ENCODE results near the gene PCDHGA12. TPM values are rescaled to one million over a fixed set of nuclear protein-coding genes. Genes with fewer than 3 reads are reported as not detected.

The PCDHGA12 gene
- total RNA-seq, 3 donors from 2014 or later (not counting 1 experiment from before 2014, with no cell fraction given), result 0.35 to 1.1 (median 0.75) TPM

DNA sequence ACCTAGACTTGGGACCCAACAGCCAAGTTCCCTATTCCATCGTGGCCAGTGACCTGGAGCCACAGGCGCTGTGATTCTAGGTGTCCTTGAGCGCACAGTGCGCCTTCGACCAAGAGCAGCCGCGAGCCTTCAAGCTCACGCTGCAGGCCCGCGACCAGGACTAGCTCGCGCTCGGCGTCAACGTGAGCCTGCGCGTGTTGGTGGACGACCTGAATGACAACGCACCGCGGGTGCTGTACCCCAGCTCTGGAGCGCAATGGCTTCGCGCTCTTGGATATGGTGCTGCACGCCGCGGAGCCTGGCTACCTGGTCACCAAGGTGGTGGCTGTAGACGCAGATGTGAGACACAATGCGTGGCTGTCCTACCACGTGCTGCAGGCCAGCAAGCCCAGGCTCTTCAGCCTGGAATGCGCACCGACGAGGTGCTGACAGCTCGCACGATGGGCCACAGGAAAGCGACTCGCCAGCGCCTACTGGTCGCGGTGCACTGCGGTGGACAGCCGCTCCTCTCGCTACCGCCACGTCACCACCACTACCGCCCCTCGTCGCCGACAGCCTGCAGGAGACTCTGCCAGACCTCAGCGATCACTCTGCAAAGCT is 11.4 kb downstream of the PCDHGA12 start:
- H3K36me3 Mint-ChIP-seq, result no peaks in the 10 kb centered on the region
- H3K27me3 ChIP-seq (ENCODE audit: control insufficient read depth, insufficient read depth, low read length), result peaks cover 5% of the 10 kb centered on the region
- H3K4me3 ChIP-seq (ENCODE audit: low read length), result no peak overlapping the region
- H3K9me3 Mint-ChIP-seq, result peaks cover 0 to 2% of the 10 kb centered on the region in 2 donors
- no peaks in the 10 kb centered on the region for H3K36me3 ChIP-seq (ENCODE audit: control insufficient read depth, insufficient read depth, low read length)
- intact Hi-C loops (cut with micrococcal nuclease), result no loop called here
- peaks cover 16 to 17% of the 10 kb centered on the region in 2 donors for H3K27me3 Mint-ChIP-seq (ENCODE audit: low read depth in 2 of 2)
- WGBS (ENCODE audit: insufficient coverage), result 63% methylated on average over 50 of the region's 50 CpGs
- no peaks in the 10 kb centered on the region for H3K4me1 ChIP-seq (ENCODE audit: control insufficient read depth, insufficient read depth, low read length)
- no peak overlapping the region for H3K4me3 Mint-ChIP-seq
- TF ChIP-seq, protein P1, sequence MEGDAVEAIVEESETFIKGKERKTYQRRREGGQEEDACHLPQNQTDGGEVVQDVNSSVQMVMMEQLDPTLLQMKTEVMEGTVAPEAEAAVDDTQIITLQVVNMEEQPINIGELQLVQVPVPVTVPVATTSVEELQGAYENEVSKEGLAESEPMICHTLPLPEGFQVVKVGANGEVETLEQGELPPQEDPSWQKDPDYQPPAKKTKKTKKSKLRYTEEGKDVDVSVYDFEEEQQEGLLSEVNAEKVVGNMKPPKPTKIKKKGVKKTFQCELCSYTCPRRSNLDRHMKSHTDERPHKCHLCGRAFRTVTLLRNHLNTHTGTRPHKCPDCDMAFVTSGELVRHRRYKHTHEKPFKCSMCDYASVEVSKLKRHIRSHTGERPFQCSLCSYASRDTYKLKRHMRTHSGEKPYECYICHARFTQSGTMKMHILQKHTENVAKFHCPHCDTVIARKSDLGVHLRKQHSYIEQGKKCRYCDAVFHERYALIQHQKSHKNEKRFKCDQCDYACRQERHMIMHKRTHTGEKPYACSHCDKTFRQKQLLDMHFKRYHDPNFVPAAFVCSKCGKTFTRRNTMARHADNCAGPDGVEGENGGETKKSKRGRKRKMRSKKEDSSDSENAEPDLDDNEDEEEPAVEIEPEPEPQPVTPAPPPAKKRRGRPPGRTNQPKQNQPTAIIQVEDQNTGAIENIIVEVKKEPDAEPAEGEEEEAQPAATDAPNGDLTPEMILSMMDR (IDR thresholded peaks at IDR 0.05), result no peak
- H3K27ac ChIP-seq (ENCODE audit: low read length), result no peak overlapping the region
- H3K9me3 ChIP-seq (ENCODE audit: control insufficient read depth, insufficient read depth, low read length), result no peaks in the 10 kb centered on the region
- ATAC-seq (no peak), DNase-seq (no peak)
- no peak overlapping the region for H3K27ac Mint-ChIP-seq
- no peaks in the 10 kb centered on the region for H3K4me1 Mint-ChIP-seq

DNA sequence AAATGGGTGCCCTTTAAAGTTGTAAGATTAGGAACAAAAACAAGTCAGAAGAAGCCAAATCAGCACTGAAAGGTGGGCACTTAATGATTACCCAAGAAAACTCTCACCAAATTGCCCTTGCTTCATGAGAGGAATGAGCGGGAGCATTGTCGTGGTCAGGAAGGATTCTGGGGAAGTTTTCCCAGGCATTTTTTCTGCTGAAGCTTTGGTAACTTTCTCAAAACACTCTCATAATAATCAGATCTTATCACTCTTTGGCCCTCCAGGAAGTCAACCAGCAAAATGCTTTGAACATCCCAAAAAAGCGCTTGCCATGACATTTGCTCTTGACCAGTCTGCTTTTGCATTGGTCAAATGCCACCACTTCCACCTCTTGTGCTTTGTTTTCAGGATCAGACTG is 35.0 kb downstream of the PCDHGA12 start:
- H3K9me3 Mint-ChIP-seq, result no peaks in the 10 kb centered on the region
- H3K4me3 Mint-ChIP-seq, result no peak overlapping the region
- ATAC-seq (no peak), DNase-seq (no peak)
- Histone ChIP-seq H3K27me3 (ENCODE audit: control insufficient read depth, insufficient read depth, low read length) (no peaks in the 10 kb centered on the region), H3K9me3 (ENCODE audit: control insufficient read depth, insufficient read depth, low read length) (no peaks in the 10 kb centered on the region), H3K36me3 (ENCODE audit: control insufficient read depth, insufficient read depth, low read length) (no peaks in the 10 kb centered on the region), H3K4me3 (ENCODE audit: low read length) (no peak overlapping the region), H3K4me1 (ENCODE audit: control insufficient read depth, insufficient read depth, low read length) (no peaks in the 10 kb centered on the region), H3K27ac (ENCODE audit: low read length) (no peak overlapping the region)
- TF ChIP-seq, protein P1 (IDR thresholded peaks at IDR 0.05), result no peak
- 97% methylated on average over 3 of the region's 3 CpGs for WGBS (ENCODE audit: insufficient coverage)
- no peak overlapping the region for H3K27ac Mint-ChIP-seq
- H3K27me3 Mint-ChIP-seq (ENCODE audit: low read depth in 2 of 2), result peaks cover 0 to 9% of the 10 kb centered on the region in 2 donors
- intact Hi-C loops (cut with micrococcal nuclease), result no loop called here
- H3K4me1 Mint-ChIP-seq, result no peaks in the 10 kb centered on the region
- no peaks in the 10 kb centered on the region for H3K36me3 Mint-ChIP-seq

DNA sequence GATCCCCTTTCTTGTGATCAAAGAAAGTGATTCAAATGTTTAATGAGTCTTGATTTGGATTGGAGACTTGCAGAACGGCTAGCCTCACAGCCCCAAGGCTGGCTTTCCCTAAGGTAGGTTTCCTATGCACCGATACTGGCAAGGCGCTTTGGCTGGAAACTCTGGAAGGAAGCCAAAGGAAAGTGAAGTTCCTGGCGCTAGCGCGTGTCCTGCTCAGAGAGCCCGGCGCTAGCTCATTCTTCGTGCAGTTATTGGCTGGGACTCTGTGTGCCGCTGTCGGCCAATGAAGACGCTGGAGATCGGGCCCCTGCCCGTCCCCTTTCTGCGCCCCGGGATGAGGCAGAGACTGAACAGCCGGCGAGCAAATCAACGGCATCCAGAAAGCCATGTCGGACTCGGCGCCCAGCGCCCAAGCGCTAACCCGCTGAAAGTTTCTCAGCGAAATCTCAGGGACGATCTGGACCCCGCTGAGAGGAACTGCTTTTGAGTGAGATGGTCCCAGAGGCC is 45.4 kb downstream of the PCDHGA12 start, which contains the start of gene PCDHGC3:
Gene PCDHGC3, plus strand, starts transcription at position 342 of the 507 bp plus-strand sequence. Its CDS starts 151 bp downstream, at position 493.
- TF ChIP-seq, protein P1 (IDR thresholded peaks at IDR 0.05), result no peak
- H3K4me3 Mint-ChIP-seq, result peak within 1 kb of the TSS; percentile 89
- Histone ChIP-seq H3K36me3 (ENCODE audit: control insufficient read depth, insufficient read depth, low read length) (no peaks in the 10 kb centered on the region), H3K4me3 (ENCODE audit: low read length) (peak within 1 kb of the TSS; percentile 31), H3K27ac (ENCODE audit: low read length) (no peak within 1 kb of the TSS), H3K27me3 (ENCODE audit: control insufficient read depth, insufficient read depth, low read length) (peaks cover 28% of the 10 kb centered on the region), H3K4me1 (ENCODE audit: control insufficient read depth, insufficient read depth, low read length) (peaks cover 17% of the 10 kb centered on the region), H3K9me3 (ENCODE audit: control insufficient read depth, insufficient read depth, low read length) (no peaks in the 10 kb centered on the region)
- peaks cover 19 to 22% of the 10 kb centered on the region in 2 donors for H3K4me1 Mint-ChIP-seq
- 1% methylated on average over 28 of the region's 28 CpGs for WGBS (ENCODE audit: insufficient coverage)
- DNase-seq, result peak in 1 of 2 donors; percentile 36
- ATAC-seq, result peak in 2 of 3 donors; percentile 54 to 85
- no peaks in the 10 kb centered on the region for H3K9me3 Mint-ChIP-seq
- intact Hi-C loops (cut with micrococcal nuclease), result no loop called here
- H3K27ac Mint-ChIP-seq, result no peak within 1 kb of the TSS
- no peaks in the 10 kb centered on the region for H3K36me3 Mint-ChIP-seq
- H3K27me3 Mint-ChIP-seq (ENCODE audit: low read depth in 2 of 2), result peaks cover 48 to 57% of the 10 kb centered on the region in 2 donors
